Endothelial cell of hepatic sinusoid (primary cell): ENCODE measurements around the gene UBN2.

ENCODE experiments used
- in situ Hi-C: cut with HindIII; loops from 2 replicates; pipeline ENCODE4 v1.10.0; 2017; ENCODE audit warnings: low sequenced_read_pairs

Gene UBN2

DNA sequence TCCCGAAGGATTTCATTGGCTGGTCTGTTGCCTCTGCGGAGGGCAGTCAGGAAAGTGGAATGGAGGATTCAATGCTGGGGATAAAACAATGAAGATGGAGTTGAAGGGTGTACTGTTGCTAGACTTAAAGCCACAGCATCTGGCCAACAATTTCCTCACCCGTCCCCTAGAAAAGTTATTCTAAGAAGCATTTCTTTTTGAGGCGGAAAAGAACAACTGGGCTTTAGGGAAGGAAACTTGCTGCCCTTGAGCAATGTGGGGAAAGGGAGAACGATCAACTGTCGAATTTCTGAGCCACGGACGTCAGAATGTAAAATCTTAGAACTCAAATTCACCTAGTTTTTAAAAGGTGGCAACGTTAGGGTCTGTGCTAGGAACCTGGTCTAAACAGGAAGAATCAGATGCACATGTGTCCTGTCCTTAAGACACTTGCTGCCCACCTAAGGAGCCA, 110.8 kb downstream of the UBN2 start:
- in situ Hi-C loops = no loop called here

DNA sequence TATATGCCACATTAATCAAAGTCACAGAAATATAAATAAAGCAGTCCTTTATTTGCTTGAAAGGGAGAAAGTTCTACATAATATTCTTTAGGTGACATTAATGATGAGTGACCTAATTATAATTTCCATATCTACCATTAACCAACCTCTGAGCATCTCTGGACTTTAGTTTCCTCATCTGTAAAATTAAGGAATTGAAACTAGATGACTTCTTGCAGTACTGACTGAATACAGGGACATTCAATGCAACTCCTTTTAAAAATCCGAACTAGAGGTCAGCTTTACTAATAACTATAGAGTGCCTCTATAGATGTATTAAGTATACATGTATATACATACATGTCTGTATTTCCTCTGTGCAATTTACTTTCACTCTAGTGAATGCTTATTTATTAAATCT, 114.0 kb downstream of the UBN2 start:
- in situ Hi-C loops = no loop called here

DNA sequence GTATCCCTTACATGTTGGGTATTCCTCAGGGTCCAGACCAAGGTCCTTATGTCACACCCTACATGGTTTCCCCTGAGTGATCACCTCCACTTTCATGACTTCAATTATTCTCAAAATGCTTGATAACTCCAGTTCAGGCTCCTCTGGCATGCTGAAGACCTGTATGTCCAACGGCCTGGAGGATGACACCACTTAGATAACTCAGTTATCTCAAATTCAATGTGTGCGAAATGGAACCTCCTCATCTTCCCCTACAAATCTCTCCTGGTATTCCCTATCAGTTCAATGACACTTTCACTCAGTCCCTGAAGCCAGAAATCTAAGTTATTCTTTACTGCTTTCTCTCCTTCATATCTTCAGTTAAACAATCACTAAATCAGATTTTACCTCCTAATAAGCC, 120.0 kb downstream of the UBN2 start:
- in situ Hi-C loops = no loop called here

DNA sequence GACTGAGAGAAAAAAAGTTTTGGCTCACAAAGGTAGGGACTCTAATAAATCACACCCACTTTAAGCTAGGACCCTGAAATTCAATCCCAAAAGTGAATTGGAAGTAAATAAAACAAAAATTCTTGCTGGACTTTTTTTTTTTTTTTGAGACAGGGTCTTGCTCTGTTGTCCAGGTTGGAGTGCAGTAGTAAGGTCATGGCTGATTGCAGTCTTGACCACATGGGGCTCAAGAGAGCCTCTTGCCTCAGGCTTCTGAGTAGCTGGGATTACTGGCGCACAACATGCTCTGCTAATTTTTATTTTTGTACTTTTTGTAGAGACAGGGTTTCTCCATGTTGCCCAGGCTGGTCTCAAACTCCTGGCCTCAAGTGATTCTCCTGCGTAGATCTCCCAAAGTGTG, 123.7 kb downstream of the UBN2 start:
- in situ Hi-C loops = no loop called here

DNA sequence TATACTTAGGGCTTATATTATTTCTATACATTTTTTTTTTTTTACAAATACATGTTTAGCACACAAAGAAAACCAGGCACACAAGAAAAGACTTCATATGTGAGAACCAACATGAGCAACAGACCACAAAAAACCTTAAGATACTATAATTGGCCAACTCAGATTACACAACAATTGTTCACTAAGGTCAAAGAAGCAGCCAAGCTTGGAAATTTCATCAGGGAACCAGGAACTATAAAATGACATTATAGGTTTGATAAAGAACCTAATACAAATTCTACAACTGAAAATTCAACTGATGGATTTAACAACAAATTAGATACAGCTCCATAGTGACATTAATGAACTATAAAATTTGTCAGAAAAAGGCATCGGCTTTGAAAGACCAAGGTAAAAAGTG, 124.3 kb downstream of the UBN2 start:
- in situ Hi-C loops = no loop called here
